Heart left ventricle (tissue), 13 donors: ENCODE results near the gene EFCAB12.

Source experiments
- POLR2A ChIP-seq, 2 donors: fragments of 450-650 bp; IDR thresholded peaks; one replicate each; pipeline ENCODE4 v1.6.1; 2017; ENCODE audit warnings: antibody characterized with exemption in 2 of 2, mild to moderate bottlenecking in 2 of 2, moderate library complexity in 2 of 2
- TF ChIP-seq, protein P1 (sequence below), 12 donors: fragments of 200-600 bp; sonication (generic) in 4 of 12; IDR thresholded peaks; one replicate each; pipeline versions ENCODE4 v1.5.0 to v1.8.0; 2018 to 2022; ENCODE audit warnings: antibody characterized with exemption in 12 of 12, mild to moderate bottlenecking in 5 of 12
- donor health status: ischemic (EF 13 %, LVEDD 7.1; RV severe dilation, severe dysfunction).
- donor health status: DM: no; HTN: yes; CAD: no.
- donor health status: DM: no; HTN: no; CAD: no.
- donor health status: ischemic (EF 25% LVEDD 6.9; RV normal size, moderate dysfunction).
- donor health status: ischemic (EF 25% LVEDD 5.7; RV mildly dilated, moderate dysfunction).
- donor health status: ischemic (EF 35%, LVEDD 5.7; RV mildly dilated, moderate dysfunction).
- donor health status: nonischemic (EF 11% LVEDD 7.7; RV severe dilation, severe dysfunction).
- donor health status: DM: yes; HTN: yes; CAD: no.
- donor health status: PGD.
- donor health status: ischemic (EF 29% LVEDD 5.4; RV normal size, mild dysfunction).
- donor health status: nonischemic (EF 23%, LVEDD 6.1; RV moderate dilation, normal function).

DNA sequence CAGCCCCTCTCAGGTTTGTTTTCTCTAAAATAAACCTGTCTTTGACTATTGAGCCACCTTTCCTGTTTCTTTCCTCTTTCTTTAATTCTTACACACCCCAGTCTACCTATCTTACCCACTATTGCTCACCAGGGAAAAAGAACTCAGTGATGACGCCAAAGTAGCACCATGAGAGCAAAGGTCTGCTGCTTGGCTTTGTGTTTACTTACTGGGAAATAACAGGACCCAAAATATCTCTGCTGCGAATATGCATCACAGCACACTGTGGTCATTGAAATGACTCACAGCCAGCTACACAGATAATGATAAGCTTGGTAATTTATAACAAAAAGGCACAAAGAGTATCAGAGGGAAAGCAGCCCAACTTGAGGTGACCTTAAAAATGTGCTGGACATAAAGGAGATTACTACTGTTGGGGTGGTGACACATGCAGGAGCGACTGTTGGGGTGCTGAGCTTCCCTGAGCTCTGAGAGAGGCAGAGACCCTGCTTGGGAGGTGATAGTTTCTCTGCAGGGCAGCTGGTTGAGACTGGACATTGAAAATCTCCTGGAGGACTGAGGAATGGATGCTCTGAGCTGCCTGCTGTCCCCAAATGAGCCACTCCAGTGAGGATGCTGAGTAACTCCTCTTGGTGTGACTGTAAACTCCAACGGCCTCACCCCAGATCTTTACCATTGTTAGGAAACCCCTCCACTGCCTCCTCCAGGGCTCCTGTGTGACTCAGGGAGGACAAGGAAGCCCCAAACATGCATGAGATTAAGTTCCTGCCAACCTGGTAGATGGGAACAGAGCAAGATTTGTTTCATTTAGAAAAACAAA lies 14.5 kb downstream of the EFCAB12 start:
- TF ChIP-seq POLR2A (IDR thresholded peaks at IDR 0.05) = no peak
- TF ChIP-seq, protein P1, sequence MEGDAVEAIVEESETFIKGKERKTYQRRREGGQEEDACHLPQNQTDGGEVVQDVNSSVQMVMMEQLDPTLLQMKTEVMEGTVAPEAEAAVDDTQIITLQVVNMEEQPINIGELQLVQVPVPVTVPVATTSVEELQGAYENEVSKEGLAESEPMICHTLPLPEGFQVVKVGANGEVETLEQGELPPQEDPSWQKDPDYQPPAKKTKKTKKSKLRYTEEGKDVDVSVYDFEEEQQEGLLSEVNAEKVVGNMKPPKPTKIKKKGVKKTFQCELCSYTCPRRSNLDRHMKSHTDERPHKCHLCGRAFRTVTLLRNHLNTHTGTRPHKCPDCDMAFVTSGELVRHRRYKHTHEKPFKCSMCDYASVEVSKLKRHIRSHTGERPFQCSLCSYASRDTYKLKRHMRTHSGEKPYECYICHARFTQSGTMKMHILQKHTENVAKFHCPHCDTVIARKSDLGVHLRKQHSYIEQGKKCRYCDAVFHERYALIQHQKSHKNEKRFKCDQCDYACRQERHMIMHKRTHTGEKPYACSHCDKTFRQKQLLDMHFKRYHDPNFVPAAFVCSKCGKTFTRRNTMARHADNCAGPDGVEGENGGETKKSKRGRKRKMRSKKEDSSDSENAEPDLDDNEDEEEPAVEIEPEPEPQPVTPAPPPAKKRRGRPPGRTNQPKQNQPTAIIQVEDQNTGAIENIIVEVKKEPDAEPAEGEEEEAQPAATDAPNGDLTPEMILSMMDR (IDR thresholded peaks at IDR 0.05) = no peak
